ENCODE data around the gene DTNB. TPM values are rescaled to one million over a fixed set of nuclear protein-coding genes. Genes with fewer than 3 reads are reported as not detected.

The DTNB gene
- total and polyA plus RNA-seq, 2 donors (not counting 3 experiments of a cell fraction or from before 2014, with no cell fraction given), result 11.5 to 17.0 TPM

DNA sequence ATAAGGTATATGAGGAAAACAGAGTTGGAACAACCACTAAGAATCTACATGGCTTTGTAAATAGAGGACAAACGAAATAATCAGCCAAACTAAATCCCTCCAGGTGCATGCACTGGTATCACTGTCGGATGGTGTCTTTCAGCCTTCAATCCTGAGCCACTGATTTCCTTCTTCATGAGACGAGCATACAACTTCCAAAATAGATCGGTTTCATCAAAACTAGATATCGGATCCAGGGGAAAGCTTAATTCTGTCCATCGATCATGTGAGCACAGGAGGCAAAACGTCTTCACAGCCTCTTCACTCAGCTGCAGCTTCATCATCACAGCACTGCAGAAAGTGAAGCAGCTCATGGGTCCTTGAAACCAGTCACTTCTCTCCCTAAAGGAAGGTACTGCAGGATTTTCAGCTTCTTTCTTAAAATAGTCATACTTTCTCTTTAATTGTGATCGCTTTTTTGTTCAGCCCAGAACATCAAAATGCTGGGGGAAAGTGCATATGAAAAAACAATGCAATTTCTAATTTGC is 80.5 kb downstream of the DTNB start:
- POLR2A ChIA-PET, result no interaction called here

More for the DNA sequence above, 80.5 kb downstream of the DTNB start:
- H3K4me3 ChIP-seq (replicated peaks in 1 of 3; ENCODE audit: insufficient read depth in 1 of 3, low read depth in 1 of 3, low read length in 3 of 3), result no peak overlapping the region
- no peak overlapping the region for H3K27ac ChIP-seq (ENCODE audit: insufficient read depth, low read depth, low read length)
- FAIRE-seq, result no peak
- H2AFZ ChIP-seq (ENCODE audit: low read depth, low read length), result no peak overlapping the region
- no peaks in the 10 kb centered on the region for H3K36me3 ChIP-seq (ENCODE audit: control insufficient read depth in 2 of 2, extremely low read depth in 1 of 2, insufficient read depth in 2 of 2, low read length in 2 of 2)
- no peaks in the 10 kb centered on the region for H3K9me3 ChIP-seq (replicated peaks; ENCODE audit: control insufficient read depth, insufficient read depth, low read length)
- no peak for DNase-seq (ENCODE audit: low read depth, low spot score)
- intact Hi-C loops (cut with micrococcal nuclease), result no loop called here
- H3K4me1 ChIP-seq (ENCODE audit: control insufficient read depth, extremely low read depth, insufficient read depth, low read length), result peaks cover 1% of the 10 kb centered on the region
- no peaks in the 10 kb centered on the region for H3K79me2 ChIP-seq (ENCODE audit: control insufficient read depth, insufficient read depth, low read length)
- CTCF ChIA-PET, result interaction anchor here (1.0 to 1.9 kb wide), 5 partner anchors 9 to 107 kb away, joined by 3 to 9 read pairs (median 3); no protein-coding TSS in a partner anchor
- dilution Hi-C loops (cut with MboI; ENCODE audit: extremely low pct_ligation_motif_present, low sequenced_read_pairs), result no loop called here
- no TSS peak for BruUV-seq (replicated peaks)
- H3K4me2 ChIP-seq (ENCODE audit: insufficient read depth, low read length), result no peak overlapping the region
- TF ChIP-seq, protein P1, sequence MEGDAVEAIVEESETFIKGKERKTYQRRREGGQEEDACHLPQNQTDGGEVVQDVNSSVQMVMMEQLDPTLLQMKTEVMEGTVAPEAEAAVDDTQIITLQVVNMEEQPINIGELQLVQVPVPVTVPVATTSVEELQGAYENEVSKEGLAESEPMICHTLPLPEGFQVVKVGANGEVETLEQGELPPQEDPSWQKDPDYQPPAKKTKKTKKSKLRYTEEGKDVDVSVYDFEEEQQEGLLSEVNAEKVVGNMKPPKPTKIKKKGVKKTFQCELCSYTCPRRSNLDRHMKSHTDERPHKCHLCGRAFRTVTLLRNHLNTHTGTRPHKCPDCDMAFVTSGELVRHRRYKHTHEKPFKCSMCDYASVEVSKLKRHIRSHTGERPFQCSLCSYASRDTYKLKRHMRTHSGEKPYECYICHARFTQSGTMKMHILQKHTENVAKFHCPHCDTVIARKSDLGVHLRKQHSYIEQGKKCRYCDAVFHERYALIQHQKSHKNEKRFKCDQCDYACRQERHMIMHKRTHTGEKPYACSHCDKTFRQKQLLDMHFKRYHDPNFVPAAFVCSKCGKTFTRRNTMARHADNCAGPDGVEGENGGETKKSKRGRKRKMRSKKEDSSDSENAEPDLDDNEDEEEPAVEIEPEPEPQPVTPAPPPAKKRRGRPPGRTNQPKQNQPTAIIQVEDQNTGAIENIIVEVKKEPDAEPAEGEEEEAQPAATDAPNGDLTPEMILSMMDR (IDR thresholded peaks at IDR 0.05; ENCODE audit: extremely low read depth in 1 of 2, insufficient read depth in 1 of 2, low read depth in 1 of 2, low read length in 2 of 2), result no peak
- TF ChIP-seq GATA2 (IDR thresholded peaks at IDR 0.05; ENCODE audit: insufficient read depth, insufficient read length, low read depth, low read length) (no peak), MYC (IDR thresholded peaks at IDR 0.05; ENCODE audit: low read depth, low read length) (no peak), POLR2AphosphoS5 (IDR thresholded peaks at IDR 0.05; ENCODE audit: insufficient read depth, low read depth, low read length) (no peak), FOS (IDR thresholded peaks at IDR 0.05; ENCODE audit: borderline replicate concordance, insufficient read depth, low read length) (no peak), POLR2A (IDR thresholded peaks at IDR 0.05; ENCODE audit: low read depth, low read length) (no peak), EZH2 (IDR thresholded peaks at IDR 0.05; ENCODE audit: borderline replicate concordance, low read depth, low read length, severe bottlenecking) (no peak), JUN (IDR thresholded peaks at IDR 0.05; ENCODE audit: borderline replicate concordance, insufficient read depth, insufficient read length, low read depth) (no peak)
- TF ChIP-seq, protein P2, sequence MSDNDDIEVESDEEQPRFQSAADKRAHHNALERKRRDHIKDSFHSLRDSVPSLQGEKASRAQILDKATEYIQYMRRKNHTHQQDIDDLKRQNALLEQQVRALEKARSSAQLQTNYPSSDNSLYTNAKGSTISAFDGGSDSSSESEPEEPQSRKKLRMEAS (IDR thresholded peaks at IDR 0.05; ENCODE audit: insufficient read depth, insufficient read length), result no peak
- no peaks in the 10 kb centered on the region for H4K20me1 ChIP-seq (replicated peaks; ENCODE audit: control insufficient read depth, extremely low read depth, insufficient read depth, low read length)
- H3K27me3 ChIP-seq (ENCODE audit: control insufficient read depth in 2 of 2, insufficient read depth in 2 of 2, low read length in 2 of 2), result no peaks in the 10 kb centered on the region
- no peak overlapping the region for H3K9ac ChIP-seq (replicated peaks; ENCODE audit: extremely low read depth, insufficient read depth, low read length)
- no peaks in the 10 kb centered on the region for H3K9me1 ChIP-seq (replicated peaks; ENCODE audit: control insufficient read depth, extremely low read depth, insufficient read depth, low read length)
